ENCODE results near the gene GRIA1.

GRIA1 gene

DNA sequence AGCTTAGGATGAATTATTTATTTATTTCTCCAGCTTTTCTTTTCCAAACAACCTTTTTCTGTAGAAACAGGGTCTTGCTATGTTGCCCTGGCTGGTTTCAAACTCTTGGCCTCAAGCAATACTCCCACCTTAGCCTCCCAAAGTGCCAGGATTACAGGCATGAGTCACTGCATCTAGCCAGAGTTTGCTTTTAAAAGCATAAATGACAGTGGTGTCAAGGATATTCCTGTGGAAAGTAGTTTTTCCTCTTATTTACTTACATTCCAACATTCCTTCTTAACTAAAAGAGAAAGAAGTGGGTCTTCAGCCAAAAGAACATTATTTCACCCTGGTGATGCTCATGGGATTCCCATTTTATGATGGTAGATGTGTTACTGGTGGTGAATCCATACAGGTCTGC is 62.4 kb downstream of the GRIA1 start:
- Histone ChIP-seq H3K9me3 (ENCODE audit: control insufficient read depth, insufficient read depth, low read length) (no peaks in the 10 kb centered on the region), H3K36me3 (ENCODE audit: control insufficient read depth, insufficient read depth, low read length) (no peaks in the 10 kb centered on the region), H3K27me3 (ENCODE audit: control insufficient read depth, insufficient read depth, low read length) (no peaks in the 10 kb centered on the region), H3K4me1 (ENCODE audit: control insufficient read depth, insufficient read depth, low read length) (peaks cover 8% of the 10 kb centered on the region), H3K4me3 (ENCODE audit: low read depth, low read length) (no peak overlapping the region), H3K9ac (ENCODE audit: low read depth, low read length) (no peak overlapping the region)

DNA sequence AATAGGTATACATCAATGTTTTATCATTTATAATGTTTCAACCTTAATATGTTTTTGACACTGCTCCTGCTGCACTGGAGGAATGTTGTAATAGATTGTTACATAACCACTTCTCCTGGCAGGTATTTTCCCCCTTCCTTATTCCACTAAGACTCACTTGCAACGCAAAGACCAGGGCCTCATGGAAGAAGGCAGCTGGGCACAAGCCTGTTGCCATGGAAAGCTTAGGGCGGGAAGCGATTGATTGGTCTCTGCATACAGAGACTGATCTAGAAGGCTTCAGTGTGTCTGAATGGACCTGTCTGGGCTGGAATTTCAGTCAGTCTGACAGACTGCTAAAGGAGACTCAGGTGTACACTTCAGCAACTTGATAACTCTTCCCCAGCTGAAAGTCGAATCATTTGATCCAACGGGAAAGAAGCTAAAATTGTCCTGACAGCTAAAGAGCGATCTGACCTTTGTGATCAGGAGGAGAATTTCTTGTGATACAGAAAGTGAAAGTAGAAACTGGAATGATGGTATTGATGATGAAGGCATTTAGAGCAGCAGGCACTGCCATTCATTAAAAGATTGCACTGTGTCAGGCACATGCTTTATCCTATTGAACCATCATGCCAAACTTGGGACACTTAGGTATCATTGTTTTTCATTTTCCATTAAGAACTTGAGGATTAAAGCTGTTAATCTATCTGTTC is 65.1 kb downstream of the GRIA1 start:
- peaks cover 8% of the 10 kb centered on the region for H3K4me1 ChIP-seq (ENCODE audit: control insufficient read depth, insufficient read depth, low read length)
- no peak overlapping the region for H3K4me3 ChIP-seq (ENCODE audit: low read depth, low read length)
- H3K36me3 ChIP-seq (ENCODE audit: control insufficient read depth, insufficient read depth, low read length) = no peaks in the 10 kb centered on the region
- H3K9ac ChIP-seq (ENCODE audit: low read depth, low read length) = no peak overlapping the region
- H3K27me3 ChIP-seq (ENCODE audit: control insufficient read depth, insufficient read depth, low read length) = no peaks in the 10 kb centered on the region
- no peaks in the 10 kb centered on the region for H3K9me3 ChIP-seq (ENCODE audit: control insufficient read depth, insufficient read depth, low read length)

DNA sequence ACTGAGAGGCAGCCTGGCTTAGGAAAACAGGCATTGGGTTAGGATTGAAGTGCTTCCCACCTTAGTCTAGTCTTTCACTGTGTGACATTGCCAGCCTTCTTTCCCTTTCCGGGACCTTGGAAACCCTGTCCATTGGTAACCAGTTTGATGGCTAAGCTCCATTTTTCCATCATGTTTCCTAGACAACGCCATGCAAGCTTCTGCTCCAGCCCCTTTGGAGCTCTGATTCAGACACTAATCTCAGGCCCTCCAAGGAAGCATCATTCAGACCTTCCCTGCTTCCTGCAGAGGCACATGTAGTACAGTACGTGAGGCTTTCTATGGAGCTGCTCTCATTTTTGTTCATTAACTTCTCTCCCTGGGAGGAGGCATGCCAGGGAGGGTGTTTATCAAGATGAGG is 68.5 kb downstream of the GRIA1 start:
- H3K9ac ChIP-seq (ENCODE audit: low read depth, low read length) = no peak overlapping the region
- no peaks in the 10 kb centered on the region for H3K27me3 ChIP-seq (ENCODE audit: control insufficient read depth, insufficient read depth, low read length)
- no peaks in the 10 kb centered on the region for H3K9me3 ChIP-seq (ENCODE audit: control insufficient read depth, insufficient read depth, low read length)
- H3K4me3 ChIP-seq (ENCODE audit: low read depth, low read length) = no peak overlapping the region
- H3K4me1 ChIP-seq (ENCODE audit: control insufficient read depth, insufficient read depth, low read length) = no peaks in the 10 kb centered on the region
- no peaks in the 10 kb centered on the region for H3K36me3 ChIP-seq (ENCODE audit: control insufficient read depth, insufficient read depth, low read length)

DNA sequence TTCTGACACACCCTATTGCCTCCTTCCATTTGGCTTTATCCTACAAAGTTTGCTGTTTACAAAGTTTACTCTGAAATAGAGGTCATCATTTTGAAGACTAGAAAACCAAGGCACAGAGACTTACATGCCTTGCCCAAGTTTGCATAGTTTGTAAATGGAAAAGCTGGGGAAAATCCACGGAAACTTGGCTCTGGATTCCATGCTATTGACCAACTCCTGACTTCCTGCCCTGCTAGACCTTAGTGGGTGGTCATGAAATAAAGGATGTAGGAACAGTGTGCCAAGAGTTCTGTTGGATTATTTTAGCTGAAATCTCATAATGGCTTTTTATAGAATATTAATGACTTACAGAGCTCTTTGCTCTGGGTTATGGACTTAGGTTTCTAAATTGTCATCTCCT is 69.5 kb downstream of the GRIA1 start:
- no peaks in the 10 kb centered on the region for H3K4me1 ChIP-seq (ENCODE audit: control insufficient read depth, insufficient read depth, low read length)
- no peak overlapping the region for H3K4me3 ChIP-seq (ENCODE audit: low read depth, low read length)
- no peak overlapping the region for H3K9ac ChIP-seq (ENCODE audit: low read depth, low read length)
- no peaks in the 10 kb centered on the region for H3K9me3 ChIP-seq (ENCODE audit: control insufficient read depth, insufficient read depth, low read length)
- H3K36me3 ChIP-seq (ENCODE audit: control insufficient read depth, insufficient read depth, low read length) = no peaks in the 10 kb centered on the region
- H3K27me3 ChIP-seq (ENCODE audit: control insufficient read depth, insufficient read depth, low read length) = no peaks in the 10 kb centered on the region

DNA sequence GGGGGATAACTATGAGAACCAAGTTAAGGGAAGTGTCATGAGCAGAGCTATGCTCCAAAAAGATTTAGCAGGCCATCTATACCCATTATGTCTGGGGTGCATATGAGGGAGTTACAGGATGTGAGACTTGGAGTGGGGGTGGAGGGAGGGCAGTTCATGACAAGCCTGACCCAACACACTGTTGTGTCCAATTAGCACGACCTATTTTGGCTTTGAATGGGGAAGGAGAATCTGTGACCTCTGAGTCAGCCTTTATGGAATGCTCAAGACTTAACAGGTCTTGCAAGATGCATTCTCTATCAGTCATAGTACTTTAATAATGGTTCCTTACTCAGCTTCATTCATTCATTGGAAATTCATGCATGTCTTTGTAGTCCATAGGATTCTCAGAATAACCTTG is 71.7 kb downstream of the GRIA1 start:
- H3K36me3 ChIP-seq (ENCODE audit: control insufficient read depth, insufficient read depth, low read length) = no peaks in the 10 kb centered on the region
- H3K4me1 ChIP-seq (ENCODE audit: control insufficient read depth, insufficient read depth, low read length) = no peaks in the 10 kb centered on the region
- no peak overlapping the region for H3K4me3 ChIP-seq (ENCODE audit: low read depth, low read length)
- no peak overlapping the region for H3K9ac ChIP-seq (ENCODE audit: low read depth, low read length)
- H3K27me3 ChIP-seq (ENCODE audit: control insufficient read depth, insufficient read depth, low read length) = no peaks in the 10 kb centered on the region
- H3K9me3 ChIP-seq (ENCODE audit: control insufficient read depth, insufficient read depth, low read length) = no peaks in the 10 kb centered on the region

DNA sequence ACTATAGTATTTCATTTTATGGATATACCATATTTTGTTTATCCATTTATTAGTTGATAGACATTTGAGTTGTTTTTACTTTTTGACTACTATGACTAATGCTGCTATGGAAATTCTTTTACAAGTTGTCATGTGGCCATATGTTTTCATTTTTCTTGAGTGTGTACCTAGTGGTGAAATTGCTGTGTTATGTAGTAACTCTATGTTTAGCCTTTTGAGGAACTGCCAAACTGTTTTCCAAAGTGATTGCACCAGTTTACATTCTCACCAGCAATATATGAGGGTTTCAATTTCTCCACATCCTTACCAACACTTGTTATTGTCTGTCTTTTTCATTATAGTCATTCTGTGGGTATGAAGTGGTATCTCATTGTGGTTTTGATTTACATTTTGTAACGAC is 75.4 kb downstream of the GRIA1 start:
- no peaks in the 10 kb centered on the region for H3K9me3 ChIP-seq (ENCODE audit: control insufficient read depth, insufficient read depth, low read length)
- H3K9ac ChIP-seq (ENCODE audit: low read depth, low read length) = no peak overlapping the region
- H3K4me1 ChIP-seq (ENCODE audit: control insufficient read depth, insufficient read depth, low read length) = no peaks in the 10 kb centered on the region
- no peaks in the 10 kb centered on the region for H3K27me3 ChIP-seq (ENCODE audit: control insufficient read depth, insufficient read depth, low read length)
- no peaks in the 10 kb centered on the region for H3K36me3 ChIP-seq (ENCODE audit: control insufficient read depth, insufficient read depth, low read length)
- no peak overlapping the region for H3K4me3 ChIP-seq (ENCODE audit: low read depth, low read length)

DNA sequence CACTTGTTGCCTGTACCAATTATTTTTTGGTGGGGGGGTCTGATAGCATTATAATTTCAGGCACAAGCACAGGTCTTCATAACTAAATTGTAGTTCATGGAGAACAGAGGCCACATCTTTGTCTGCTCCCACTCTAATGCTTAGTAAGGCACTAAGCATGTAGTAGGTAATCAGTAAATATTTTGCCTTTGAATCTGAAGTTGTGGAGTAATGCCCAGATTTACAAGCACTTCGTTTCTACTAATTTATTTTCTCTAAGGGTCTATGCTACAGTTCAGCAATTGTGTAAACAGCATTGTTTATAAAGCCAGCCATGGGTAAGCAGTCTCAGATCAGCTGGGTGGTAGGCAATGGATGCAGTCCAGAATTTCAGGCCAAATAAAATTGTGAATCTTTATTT is 78.6 kb downstream of the GRIA1 start:
- Histone ChIP-seq H3K27me3 (ENCODE audit: control insufficient read depth, insufficient read depth, low read length) (no peaks in the 10 kb centered on the region), H3K36me3 (ENCODE audit: control insufficient read depth, insufficient read depth, low read length) (no peaks in the 10 kb centered on the region), H3K9ac (ENCODE audit: low read depth, low read length) (no peak overlapping the region), H3K4me1 (ENCODE audit: control insufficient read depth, insufficient read depth, low read length) (no peaks in the 10 kb centered on the region), H3K4me3 (ENCODE audit: low read depth, low read length) (no peak overlapping the region), H3K9me3 (ENCODE audit: control insufficient read depth, insufficient read depth, low read length) (no peaks in the 10 kb centered on the region)

DNA sequence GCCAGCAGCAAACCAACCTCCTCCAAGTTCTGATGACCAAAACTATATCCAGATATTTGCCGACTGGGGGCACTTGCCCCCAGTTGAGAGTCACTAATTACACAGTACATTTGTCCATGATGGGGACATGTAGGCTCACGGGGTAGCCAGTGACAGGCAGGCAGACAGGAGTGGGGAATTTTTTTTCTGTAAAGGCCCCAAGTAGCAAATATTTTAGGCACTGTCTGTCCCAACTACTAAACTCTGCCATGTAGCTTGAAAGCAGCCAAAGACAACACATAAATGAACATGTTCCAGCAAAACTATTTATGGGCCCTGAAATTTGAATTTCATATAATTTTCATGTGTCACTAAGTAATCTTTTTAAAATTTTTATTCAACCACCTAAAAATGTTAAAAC is 80.7 kb downstream of the GRIA1 start:
- Histone ChIP-seq H3K4me1 (ENCODE audit: control insufficient read depth, insufficient read depth, low read length) (no peaks in the 10 kb centered on the region), H3K27me3 (ENCODE audit: control insufficient read depth, insufficient read depth, low read length) (no peaks in the 10 kb centered on the region), H3K9me3 (ENCODE audit: control insufficient read depth, insufficient read depth, low read length) (no peaks in the 10 kb centered on the region), H3K36me3 (ENCODE audit: control insufficient read depth, insufficient read depth, low read length) (no peaks in the 10 kb centered on the region), H3K4me3 (ENCODE audit: low read depth, low read length) (no peak overlapping the region), H3K9ac (ENCODE audit: low read depth, low read length) (no peak overlapping the region)

DNA sequence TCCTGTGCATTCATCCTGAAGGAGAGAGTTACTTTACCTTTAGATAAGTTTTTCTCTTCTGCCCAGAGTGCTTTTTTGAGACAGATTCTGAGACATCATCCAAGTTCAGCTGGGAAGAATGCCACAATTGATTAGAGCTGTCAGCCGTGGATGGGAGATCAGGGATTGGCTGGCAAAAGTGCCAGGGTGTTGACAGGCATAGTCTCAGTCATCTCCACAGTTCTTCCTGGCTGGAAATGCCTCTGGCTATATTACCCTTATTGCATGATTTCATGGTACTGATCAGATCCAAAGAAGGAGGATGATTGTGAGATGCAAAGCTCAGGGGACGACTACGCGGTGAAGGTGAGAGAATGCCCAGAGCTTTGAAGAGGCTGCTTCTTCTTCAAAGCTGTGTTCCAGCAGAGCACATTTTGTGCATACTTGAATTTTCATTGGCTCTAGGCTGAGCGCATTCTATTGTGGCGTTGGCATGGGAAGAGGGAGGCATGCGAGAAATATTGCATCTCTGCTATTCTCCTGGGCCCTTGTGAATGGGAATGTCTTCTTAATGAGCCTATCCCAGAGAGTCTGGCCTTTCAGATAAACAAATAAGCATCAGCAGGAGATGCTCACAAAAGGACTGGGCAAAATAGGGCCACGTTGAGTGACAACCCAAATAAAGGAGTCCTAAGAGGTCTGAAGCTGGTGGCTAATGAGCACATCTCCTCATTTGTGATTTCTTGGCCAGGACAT is 82.1 kb downstream of the GRIA1 start:
- H3K9ac ChIP-seq (ENCODE audit: low read depth, low read length) = no peak overlapping the region
- no peaks in the 10 kb centered on the region for H3K4me1 ChIP-seq (ENCODE audit: control insufficient read depth, insufficient read depth, low read length)
- H3K9me3 ChIP-seq (ENCODE audit: control insufficient read depth, insufficient read depth, low read length) = no peaks in the 10 kb centered on the region
- no peak overlapping the region for H3K4me3 ChIP-seq (ENCODE audit: low read depth, low read length)
- H3K27me3 ChIP-seq (ENCODE audit: control insufficient read depth, insufficient read depth, low read length) = no peaks in the 10 kb centered on the region
- H3K36me3 ChIP-seq (ENCODE audit: control insufficient read depth, insufficient read depth, low read length) = no peaks in the 10 kb centered on the region

DNA sequence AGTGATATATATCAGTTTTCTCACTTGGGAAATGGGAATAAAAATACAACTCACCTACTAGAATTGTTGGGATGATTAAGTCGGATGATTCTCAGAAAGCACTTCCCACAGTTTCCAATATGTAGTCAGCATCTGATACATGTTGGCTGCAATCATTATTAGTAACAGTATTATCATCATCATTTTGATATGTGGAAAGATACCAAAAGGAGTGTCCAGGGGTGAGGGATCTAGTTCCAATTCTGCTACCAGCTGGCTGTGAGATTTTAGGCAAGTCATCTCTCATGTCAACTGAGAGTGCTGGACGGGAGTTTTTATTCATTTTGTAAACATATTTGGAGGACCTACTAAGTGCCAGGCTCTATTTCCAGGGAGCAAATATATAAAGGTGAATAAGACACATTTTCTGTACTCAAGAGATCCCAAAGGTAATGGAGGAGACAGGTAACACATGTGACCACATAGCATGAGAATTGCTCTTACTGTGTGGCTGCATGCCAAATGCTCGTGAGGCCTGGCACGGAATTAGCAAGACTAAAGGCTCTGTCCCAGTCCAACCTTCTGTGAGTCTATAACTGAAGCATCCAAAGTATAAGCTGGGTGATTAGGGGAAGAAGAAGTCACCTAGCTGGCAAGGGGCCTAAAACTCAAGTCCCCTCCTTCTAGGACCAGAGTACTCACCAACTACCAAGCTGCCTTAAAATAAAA is 83.0 kb downstream of the GRIA1 start:
- H3K36me3 ChIP-seq (ENCODE audit: control insufficient read depth, insufficient read depth, low read length) = no peaks in the 10 kb centered on the region
- no peaks in the 10 kb centered on the region for H3K9me3 ChIP-seq (ENCODE audit: control insufficient read depth, insufficient read depth, low read length)
- H3K4me3 ChIP-seq (ENCODE audit: low read depth, low read length) = no peak overlapping the region
- no peaks in the 10 kb centered on the region for H3K4me1 ChIP-seq (ENCODE audit: control insufficient read depth, insufficient read depth, low read length)
- no peak overlapping the region for H3K9ac ChIP-seq (ENCODE audit: low read depth, low read length)
- H3K27me3 ChIP-seq (ENCODE audit: control insufficient read depth, insufficient read depth, low read length) = no peaks in the 10 kb centered on the region

DNA sequence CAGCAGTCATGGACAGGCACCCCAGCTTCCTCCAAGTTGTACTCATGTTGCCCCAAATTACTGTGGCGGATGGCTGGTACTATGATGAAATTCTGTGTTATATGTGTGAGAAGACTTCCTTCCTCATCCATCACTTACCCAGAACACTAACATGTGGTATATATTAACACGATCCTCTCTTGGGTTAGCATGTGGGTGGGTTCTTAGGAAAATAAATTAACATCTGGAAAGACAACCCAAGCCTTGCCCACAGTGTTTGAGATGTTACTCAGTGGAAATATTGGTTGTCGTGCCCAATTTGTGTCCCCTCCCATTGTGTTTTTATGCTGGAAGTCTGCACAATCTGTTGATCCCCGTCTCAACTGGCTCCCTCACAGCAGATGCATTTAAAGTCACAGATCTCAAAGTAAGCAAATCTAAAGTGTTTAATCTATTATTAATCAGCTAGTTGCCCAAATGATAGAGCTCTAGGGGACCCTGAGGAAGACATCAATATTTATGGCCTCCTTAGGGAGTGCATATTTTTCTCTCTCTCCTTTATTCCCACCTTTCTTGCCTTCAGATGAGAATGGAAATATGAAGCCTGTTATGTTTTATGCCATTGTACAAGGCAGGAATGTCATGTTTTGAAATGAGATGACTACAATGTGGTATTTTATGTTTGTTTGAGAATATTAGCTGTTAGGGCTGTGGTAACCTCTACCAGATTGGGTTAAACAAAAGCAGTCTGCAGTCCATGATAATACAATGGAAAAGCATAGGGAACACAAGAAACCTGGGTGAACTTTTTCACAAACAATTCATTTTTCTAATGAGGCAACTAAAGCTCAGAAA is 93.9 kb downstream of the GRIA1 start:
- H3K27me3 ChIP-seq (ENCODE audit: control insufficient read depth, insufficient read depth, low read length) = no peaks in the 10 kb centered on the region
- no peak overlapping the region for H3K4me3 ChIP-seq (ENCODE audit: low read depth, low read length)
- no peak overlapping the region for H3K9ac ChIP-seq (ENCODE audit: low read depth, low read length)
- no peaks in the 10 kb centered on the region for H3K4me1 ChIP-seq (ENCODE audit: control insufficient read depth, insufficient read depth, low read length)
- H3K9me3 ChIP-seq (ENCODE audit: control insufficient read depth, insufficient read depth, low read length) = no peaks in the 10 kb centered on the region
- no peaks in the 10 kb centered on the region for H3K36me3 ChIP-seq (ENCODE audit: control insufficient read depth, insufficient read depth, low read length)

All from iPS-15b (cell line).